Progenitor cell of endocrine pancreas (in vitro differentiated cells): ENCODE measurements around the gene LLGL1. TPM values are rescaled to one million over a fixed set of nuclear protein-coding genes. Genes with fewer than 3 reads are reported as not detected.
A peak's percentile ranks its signal among the peaks of the same experiment; 100 is the strongest.

Experiments
- DNase-seq: peaks from one replicate; pipeline ENCODE4 v3.0.0; 2021; ENCODE audit warnings: low spot score; ENCODE audit not compliant: unreplicated experiment
- H3K27ac Mint-ChIP-seq: 2 replicates; pipeline ENCODE4 v1.8.0; 2021; ENCODE audit warnings: mild to moderate bottlenecking, moderate library complexity, mixed read lengths
- H3K27me3 Mint-ChIP-seq: 2 replicates; pipeline ENCODE4 v1.8.0; 2021; ENCODE audit warnings: mixed read lengths
- H3K36me3 Mint-ChIP-seq: 2 replicates; pipeline ENCODE4 v1.8.0; 2022; ENCODE audit warnings: mixed read lengths; ENCODE audit not compliant: insufficient read depth
- H3K4me1 Mint-ChIP-seq: 2 replicates; pipeline ENCODE4 v1.8.0; 2021; ENCODE audit warnings: low read depth, mixed read lengths
- H3K4me3 Mint-ChIP-seq: 2 replicates; pipeline ENCODE4 v1.8.0; 2021; ENCODE audit warnings: low read depth, mild to moderate bottlenecking, moderate library complexity, mixed read lengths
- H3K9me3 Mint-ChIP-seq: 2 replicates; pipeline ENCODE4 v1.8.0; 2021; ENCODE audit warnings: low read depth, mixed read lengths
- total RNA-seq: library from RNA; stranded (reverse); gene quantifications from 2 replicates; pipeline ENCODE4 v1.2.1, GENCODE V29; 2021
- TF ChIP-seq, protein P1 (sequence below): fragments of 200-600 bp; sonication (generic); IDR thresholded peaks from one replicate; pipeline ENCODE4 v1.5.0; 2021; ENCODE audit warnings: antibody characterized with exemption, mild to moderate bottlenecking; ENCODE audit not compliant: unreplicated experiment

The LLGL1 gene
- total RNA-seq, 1 donor from 2014 or later = 76.7 TPM

DNA sequence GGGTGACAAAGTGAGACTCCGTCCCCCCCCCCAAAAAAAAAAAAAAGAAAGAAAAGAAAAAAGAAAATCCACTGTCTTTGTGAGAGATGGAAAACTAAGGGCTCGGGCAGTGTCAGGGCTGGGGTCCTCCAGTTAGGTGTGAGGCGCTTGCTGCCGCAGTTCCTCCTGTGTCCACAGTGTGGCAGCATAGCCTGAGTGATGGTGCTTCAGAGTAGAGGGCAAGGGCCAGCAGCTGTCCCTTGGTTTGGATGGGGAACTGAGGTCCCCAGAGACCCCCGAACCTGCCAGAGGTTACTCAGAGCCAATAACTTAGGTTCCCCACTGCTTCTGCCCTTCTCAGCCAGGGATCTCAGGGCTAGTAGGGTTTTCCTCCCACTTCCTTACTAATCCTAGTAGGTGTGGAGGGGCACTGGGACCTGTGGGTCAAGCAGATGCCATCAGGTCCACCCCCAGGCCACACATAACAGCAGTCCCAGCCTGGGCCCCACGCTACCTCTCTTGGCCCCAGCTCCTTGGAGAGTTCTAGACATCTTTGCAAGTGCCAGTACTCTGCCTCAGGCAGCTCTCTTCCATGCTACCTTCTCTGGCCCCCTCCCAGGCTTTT, 7.9 kb upstream of the LLGL1 start:
- TF ChIP-seq, protein P1, sequence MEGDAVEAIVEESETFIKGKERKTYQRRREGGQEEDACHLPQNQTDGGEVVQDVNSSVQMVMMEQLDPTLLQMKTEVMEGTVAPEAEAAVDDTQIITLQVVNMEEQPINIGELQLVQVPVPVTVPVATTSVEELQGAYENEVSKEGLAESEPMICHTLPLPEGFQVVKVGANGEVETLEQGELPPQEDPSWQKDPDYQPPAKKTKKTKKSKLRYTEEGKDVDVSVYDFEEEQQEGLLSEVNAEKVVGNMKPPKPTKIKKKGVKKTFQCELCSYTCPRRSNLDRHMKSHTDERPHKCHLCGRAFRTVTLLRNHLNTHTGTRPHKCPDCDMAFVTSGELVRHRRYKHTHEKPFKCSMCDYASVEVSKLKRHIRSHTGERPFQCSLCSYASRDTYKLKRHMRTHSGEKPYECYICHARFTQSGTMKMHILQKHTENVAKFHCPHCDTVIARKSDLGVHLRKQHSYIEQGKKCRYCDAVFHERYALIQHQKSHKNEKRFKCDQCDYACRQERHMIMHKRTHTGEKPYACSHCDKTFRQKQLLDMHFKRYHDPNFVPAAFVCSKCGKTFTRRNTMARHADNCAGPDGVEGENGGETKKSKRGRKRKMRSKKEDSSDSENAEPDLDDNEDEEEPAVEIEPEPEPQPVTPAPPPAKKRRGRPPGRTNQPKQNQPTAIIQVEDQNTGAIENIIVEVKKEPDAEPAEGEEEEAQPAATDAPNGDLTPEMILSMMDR = peak; percentile 85
- H3K4me3 Mint-ChIP-seq = no peak overlapping the region
- no peaks in the 10 kb centered on the region for H3K27me3 Mint-ChIP-seq
- H3K9me3 Mint-ChIP-seq = no peaks in the 10 kb centered on the region
- H3K4me1 Mint-ChIP-seq = no peaks in the 10 kb centered on the region
- no peaks in the 10 kb centered on the region for H3K36me3 Mint-ChIP-seq
- H3K27ac Mint-ChIP-seq = peak overlapping the region; percentile 56
- peak; percentile 78 for DNase-seq

DNA sequence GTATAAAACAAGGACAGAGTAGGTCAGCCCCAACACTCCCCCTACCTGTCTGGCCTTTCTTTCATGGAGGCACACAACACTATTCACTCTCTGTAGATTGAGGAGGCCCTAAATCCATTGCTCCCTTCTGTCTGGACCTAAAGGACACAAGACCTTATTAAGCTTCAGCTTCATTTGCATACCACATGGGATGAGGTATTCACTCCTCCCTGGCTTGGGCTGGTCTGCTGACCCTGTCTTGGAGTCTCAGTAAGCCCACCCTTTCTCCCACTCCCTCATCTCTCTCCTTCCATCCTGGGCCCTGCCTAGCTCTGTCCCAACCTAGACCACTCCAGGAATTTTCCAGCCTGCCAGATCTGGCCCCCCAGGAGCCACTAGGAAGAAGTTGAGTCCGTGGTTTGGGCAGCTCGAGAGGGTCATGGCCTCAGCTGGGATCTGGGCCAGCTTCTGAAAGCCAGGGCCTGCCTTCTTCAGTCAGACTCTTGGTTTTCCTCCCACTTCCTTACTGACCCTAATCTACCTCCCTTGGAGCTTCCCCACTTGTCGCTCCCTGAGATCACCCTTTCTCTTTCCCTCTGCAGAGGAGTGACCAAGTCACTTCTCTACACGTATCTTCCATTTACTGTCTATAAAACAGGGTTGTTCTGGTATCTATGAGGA, 6.5 kb upstream of the LLGL1 start:
- no peaks in the 10 kb centered on the region for H3K4me1 Mint-ChIP-seq
- no peak overlapping the region for H3K27ac Mint-ChIP-seq
- no peaks in the 10 kb centered on the region for H3K36me3 Mint-ChIP-seq
- no peaks in the 10 kb centered on the region for H3K9me3 Mint-ChIP-seq
- no peak for DNase-seq
- TF ChIP-seq, protein P1 = no peak
- no peaks in the 10 kb centered on the region for H3K27me3 Mint-ChIP-seq
- no peak overlapping the region for H3K4me3 Mint-ChIP-seq

DNA sequence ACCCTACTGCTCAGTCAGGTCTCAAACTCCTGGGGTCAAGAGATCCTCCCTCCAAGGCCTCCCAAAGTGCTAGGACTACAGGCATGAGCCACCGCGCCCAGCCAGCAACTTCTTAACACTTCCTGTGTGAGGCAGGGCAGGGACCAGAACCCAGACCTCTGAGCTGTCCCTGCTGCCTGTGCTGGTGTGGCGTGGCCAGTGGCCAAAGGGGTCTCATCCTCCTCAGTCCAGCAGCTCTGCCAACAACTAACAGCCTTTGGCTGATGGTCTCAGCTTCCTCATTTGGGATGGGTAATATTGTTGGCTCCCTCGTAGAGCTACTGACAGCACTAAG, 1.4 kb upstream of the LLGL1 start:
- peaks cover 28% of the 10 kb centered on the region for H3K4me1 Mint-ChIP-seq
- no peak overlapping the region for H3K4me3 Mint-ChIP-seq
- DNase-seq = no peak
- TF ChIP-seq, protein P1 = no peak
- H3K9me3 Mint-ChIP-seq = no peaks in the 10 kb centered on the region
- no peaks in the 10 kb centered on the region for H3K36me3 Mint-ChIP-seq
- peak overlapping the region; percentile 95 for H3K27ac Mint-ChIP-seq
- no peaks in the 10 kb centered on the region for H3K27me3 Mint-ChIP-seq

- Mint-ChIP-seq H3K27ac (peak overlapping the region; percentile 95), H3K9me3 (no peaks in the 10 kb centered on the region), H3K4me3 (peak overlapping the region; percentile 76), H3K27me3 (no peaks in the 10 kb centered on the region), H3K36me3 (no peaks in the 10 kb centered on the region), H3K4me1 (peaks cover 28% of the 10 kb centered on the region)
- DNase-seq = no peak
- TF ChIP-seq, protein P1 = no peak
Observed at GRCh38 chr17:18224387-18225120, 881 bp upstream of the LLGL1 start.

- TF ChIP-seq, protein P1 = no peak
- DNase-seq = peak; percentile 37
- Mint-ChIP-seq H3K4me3 (peak overlapping the region; percentile 99), H3K4me1 (peaks cover 28% of the 10 kb centered on the region), H3K27me3 (no peaks in the 10 kb centered on the region), H3K36me3 (no peaks in the 10 kb centered on the region), H3K27ac (peak overlapping the region; percentile 91), H3K9me3 (no peaks in the 10 kb centered on the region)
Observed at GRCh38 chr17:18225642-18226283, 328 bp downstream of the LLGL1 start.
